Measurements from ENCODE around the gene ABCB8.

DNA sequence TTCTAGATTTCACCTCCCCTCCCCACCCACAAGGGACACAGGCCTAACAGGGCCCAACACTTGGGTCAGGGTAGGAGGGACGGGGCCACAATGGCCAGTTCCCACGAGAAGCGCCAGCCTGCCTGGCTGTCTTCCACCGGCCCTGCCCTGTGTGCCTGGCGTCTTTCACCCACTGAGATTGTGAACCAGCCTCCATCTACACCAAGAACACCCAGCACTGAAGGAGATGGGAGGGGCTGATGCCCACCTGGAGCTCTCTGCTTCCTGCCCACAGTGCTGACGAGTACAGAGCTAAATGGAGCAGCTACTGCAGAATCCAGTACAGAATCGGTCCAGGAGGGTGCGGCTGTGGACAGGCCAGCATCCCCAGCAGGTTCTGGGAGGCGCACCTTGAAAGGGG, 17.7 kb downstream of the ABCB8 start:
- TF ChIP-seq POLR2A (IDR thresholded peaks at IDR 0.05; ENCODE audit: low read depth, low read length) (no peak), BHLHE40 (IDR thresholded peaks at IDR 0.05; ENCODE audit: low read depth, low read length) (no peak), RAD21 (IDR thresholded peaks at IDR 0.05; ENCODE audit: low read length) (no peak), SMC3 (IDR thresholded peaks at IDR 0.05; ENCODE audit: low read depth, low read length) (no peak), FOS (IDR thresholded peaks at IDR 0.05; ENCODE audit: low read depth, low read length) (no peak), RFX5 (IDR thresholded peaks at IDR 0.05; ENCODE audit: low read depth, low read length) (no peak), RCOR1 (IDR thresholded peaks at IDR 0.05; ENCODE audit: insufficient replicate concordance, low read length) (no peak), CEBPB (IDR thresholded peaks at IDR 0.05; ENCODE audit: low read depth, low read length) (no peak), CHD1 (IDR thresholded peaks at IDR 0.05; ENCODE audit: low read depth, low read length) (no peak), MXI1 (IDR thresholded peaks at IDR 0.05; ENCODE audit: borderline replicate concordance, low read depth, low read length) (no peak)
- TF ChIP-seq, protein P1, sequence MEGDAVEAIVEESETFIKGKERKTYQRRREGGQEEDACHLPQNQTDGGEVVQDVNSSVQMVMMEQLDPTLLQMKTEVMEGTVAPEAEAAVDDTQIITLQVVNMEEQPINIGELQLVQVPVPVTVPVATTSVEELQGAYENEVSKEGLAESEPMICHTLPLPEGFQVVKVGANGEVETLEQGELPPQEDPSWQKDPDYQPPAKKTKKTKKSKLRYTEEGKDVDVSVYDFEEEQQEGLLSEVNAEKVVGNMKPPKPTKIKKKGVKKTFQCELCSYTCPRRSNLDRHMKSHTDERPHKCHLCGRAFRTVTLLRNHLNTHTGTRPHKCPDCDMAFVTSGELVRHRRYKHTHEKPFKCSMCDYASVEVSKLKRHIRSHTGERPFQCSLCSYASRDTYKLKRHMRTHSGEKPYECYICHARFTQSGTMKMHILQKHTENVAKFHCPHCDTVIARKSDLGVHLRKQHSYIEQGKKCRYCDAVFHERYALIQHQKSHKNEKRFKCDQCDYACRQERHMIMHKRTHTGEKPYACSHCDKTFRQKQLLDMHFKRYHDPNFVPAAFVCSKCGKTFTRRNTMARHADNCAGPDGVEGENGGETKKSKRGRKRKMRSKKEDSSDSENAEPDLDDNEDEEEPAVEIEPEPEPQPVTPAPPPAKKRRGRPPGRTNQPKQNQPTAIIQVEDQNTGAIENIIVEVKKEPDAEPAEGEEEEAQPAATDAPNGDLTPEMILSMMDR (conservative IDR thresholded peaks at IDR 0.05; ENCODE audit: low read depth, low read length), result no peak
- TF ChIP-seq, protein P2, sequence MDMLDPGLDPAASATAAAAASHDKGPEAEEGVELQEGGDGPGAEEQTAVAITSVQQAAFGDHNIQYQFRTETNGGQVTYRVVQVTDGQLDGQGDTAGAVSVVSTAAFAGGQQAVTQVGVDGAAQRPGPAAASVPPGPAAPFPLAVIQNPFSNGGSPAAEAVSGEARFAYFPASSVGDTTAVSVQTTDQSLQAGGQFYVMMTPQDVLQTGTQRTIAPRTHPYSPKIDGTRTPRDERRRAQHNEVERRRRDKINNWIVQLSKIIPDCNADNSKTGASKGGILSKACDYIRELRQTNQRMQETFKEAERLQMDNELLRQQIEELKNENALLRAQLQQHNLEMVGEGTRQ (IDR thresholded peaks at IDR 0.05; ENCODE audit: low read depth, low read length), result no peak
